ENCODE data around the gene ADAMTSL1. TPM values are rescaled to one million over a fixed set of nuclear protein-coding genes. Genes with fewer than 3 reads are reported as not detected.
A peak's percentile ranks its signal among the peaks of the same experiment; 100 is the strongest.

Gene ADAMTSL1
- total RNA-seq, 2 experiments from 2014 or later: not detected

- Histone ChIP-seq H3K79me2 (ENCODE audit: insufficient read depth, low read depth, low read length) (no peaks in the 10 kb centered on the region), H4K20me1 (ENCODE audit: insufficient read depth, low read length) (no peaks in the 10 kb centered on the region), H3K4me3 (ENCODE audit: low read depth, low read length, poor library complexity, severe bottlenecking) (no peak overlapping the region), H3K36me3 (ENCODE audit: insufficient read depth, low read length) (no peaks in the 10 kb centered on the region), H3K4me2 (ENCODE audit: low read length) (no peak overlapping the region), H3K9me3 (ENCODE audit: low read length) (no peaks in the 10 kb centered on the region), H3K4me1 (ENCODE audit: insufficient read depth, low read length, poor library complexity, severe bottlenecking) (no peaks in the 10 kb centered on the region), H3K9me2 (ENCODE audit: insufficient read depth, low read length) (no peaks in the 10 kb centered on the region), H3K27ac (ENCODE audit: low read depth, low read length, poor library complexity, severe bottlenecking) (no peak overlapping the region), H2AFZ (ENCODE audit: low read length) (no peak overlapping the region)
- no peak for TF ChIP-seq EZH2phosphoT487 (IDR thresholded peaks at IDR 0.05; ENCODE audit: borderline replicate concordance, low read depth, low read length)
- TF ChIP-seq CTCF (conservative IDR thresholded peaks at IDR 0.05; ENCODE audit: low read length): no peak
- no TSS peak for BruUV-seq (replicated peaks)
- no peak for DNase-seq (ENCODE audit: low spot score)
- ChIA-PET CTCF (ENCODE audit: unreplicated experiment) (no interaction called here), POLR2A (interaction anchor here (0.6 to 1.0 kb wide), 2 partner anchors 9 to 62 kb away, joined by 4 read pairs; no protein-coding TSS in a partner anchor)
- intact Hi-C loops (cut with micrococcal nuclease; ENCODE audit: unreplicated experiment): loop anchor here (10.0 kb wide), 1 partner anchor 126 kb away; no protein-coding TSS in a partner anchor
Observed at GRCh38 chr9:18441261-18441660, 32.7 kb upstream of the ADAMTSL1 start.

- Histone ChIP-seq H3K79me2 (ENCODE audit: insufficient read depth, low read depth, low read length) (no peaks in the 10 kb centered on the region), H3K4me2 (ENCODE audit: low read length) (no peak overlapping the region), H3K27ac (ENCODE audit: low read depth, low read length, poor library complexity, severe bottlenecking) (no peak overlapping the region), H3K9me3 (ENCODE audit: low read length) (no peaks in the 10 kb centered on the region), H3K4me1 (ENCODE audit: insufficient read depth, low read length, poor library complexity, severe bottlenecking) (no peaks in the 10 kb centered on the region), H4K20me1 (ENCODE audit: insufficient read depth, low read length) (no peaks in the 10 kb centered on the region), H3K36me3 (ENCODE audit: insufficient read depth, low read length) (no peaks in the 10 kb centered on the region), H2AFZ (ENCODE audit: low read length) (no peak overlapping the region), H3K9me2 (ENCODE audit: insufficient read depth, low read length) (no peaks in the 10 kb centered on the region), H3K4me3 (ENCODE audit: low read depth, low read length, poor library complexity, severe bottlenecking) (no peak overlapping the region)
- DNase-seq (ENCODE audit: low spot score): peak; percentile 70
- CTCF ChIA-PET (ENCODE audit: unreplicated experiment): no interaction called here
- BruUV-seq (replicated peaks): no TSS peak
- POLR2A ChIA-PET: interaction anchor here (0.6 to 1.1 kb wide), 5 partner anchors 10 to 909 kb away, joined by 3 to 11 read pairs (median 3); no protein-coding TSS in a partner anchor
- TF ChIP-seq EZH2phosphoT487 (IDR thresholded peaks at IDR 0.05; ENCODE audit: borderline replicate concordance, low read depth, low read length): no peak
- TF ChIP-seq CTCF (conservative IDR thresholded peaks at IDR 0.05; ENCODE audit: low read length): peak; percentile 98
- intact Hi-C loops (cut with micrococcal nuclease; ENCODE audit: unreplicated experiment): loop anchor here (2.0 to 10.0 kb wide), 3 partner anchors 128 to 632 kb away; no protein-coding TSS in a partner anchor
Observed at GRCh38 chr9:18442629-18443491, 31.1 kb upstream of the ADAMTSL1 start.

- no peak for DNase-seq (ENCODE audit: low spot score)
- H3K79me2 ChIP-seq (ENCODE audit: insufficient read depth, low read depth, low read length): no peaks in the 10 kb centered on the region
- no peak for TF ChIP-seq CTCF (conservative IDR thresholded peaks at IDR 0.05; ENCODE audit: low read length)
- TF ChIP-seq EZH2phosphoT487 (IDR thresholded peaks at IDR 0.05; ENCODE audit: borderline replicate concordance, low read depth, low read length): no peak
- CTCF ChIA-PET (ENCODE audit: unreplicated experiment): no interaction called here
- no TSS peak for BruUV-seq (replicated peaks)
- intact Hi-C loops (cut with micrococcal nuclease; ENCODE audit: unreplicated experiment): loop anchor here (10.0 kb wide), 1 partner anchor 132 kb away; no protein-coding TSS in a partner anchor
- no peak overlapping the region for H3K4me2 ChIP-seq (ENCODE audit: low read length)
- H4K20me1 ChIP-seq (ENCODE audit: insufficient read depth, low read length): no peaks in the 10 kb centered on the region
- H3K4me1 ChIP-seq (ENCODE audit: insufficient read depth, low read length, poor library complexity, severe bottlenecking): no peaks in the 10 kb centered on the region
- no peak overlapping the region for H3K27ac ChIP-seq (ENCODE audit: low read depth, low read length, poor library complexity, severe bottlenecking)
- H3K4me3 ChIP-seq (ENCODE audit: low read depth, low read length, poor library complexity, severe bottlenecking): no peak overlapping the region
- POLR2A ChIA-PET: no interaction called here
- H2AFZ ChIP-seq (ENCODE audit: low read length): no peak overlapping the region
- H3K36me3 ChIP-seq (ENCODE audit: insufficient read depth, low read length): no peaks in the 10 kb centered on the region
- H3K9me3 ChIP-seq (ENCODE audit: low read length): no peaks in the 10 kb centered on the region
- H3K9me2 ChIP-seq (ENCODE audit: insufficient read depth, low read length): no peaks in the 10 kb centered on the region
Observed at GRCh38 chr9:18447131-18447530, 26.8 kb upstream of the ADAMTSL1 start.
